OCI-LY1 (cell line): ENCODE measurements around the gene CUX1.

ENCODE experiments used
- H2AFZ ChIP-seq: fragments of 200-600 bp; sonication (generic), shearing (Covaris generic); 2 replicates; pipeline ENCODE4 v1.6.0; 2014; ENCODE audit warnings: antibody characterized with exemption, mild to moderate bottlenecking, low read length
- H3F3A ChIP-seq: fragments of 200-600 bp; sonication (generic), shearing (Covaris generic); 2 replicates; pipeline ENCODE4 v1.6.0; 2014; ENCODE audit warnings: mild to moderate bottlenecking, antibody characterized with exemption, low read length, moderate library complexity; ENCODE audit not compliant: insufficient read depth
- H3K27ac ChIP-seq: fragments of 200-600 bp; sonication (generic); 2 replicates; pipeline ENCODE4 v1.5.1; 2014; ENCODE audit warnings: low read length, mixed run types, mild to moderate bottlenecking, low read depth; ENCODE audit not compliant: poor library complexity, severe bottlenecking
- H3K27me3 ChIP-seq: fragments of 200-600 bp; sonication (generic); 2 replicates; pipeline ENCODE4 v1.6.0; 2014; ENCODE audit warnings: antibody characterized with exemption, mild to moderate bottlenecking, low read length, moderate library complexity; ENCODE audit not compliant: insufficient read depth
- H3K36me3 ChIP-seq: fragments of 200-600 bp; sonication (generic); 2 replicates; pipeline ENCODE4 v1.6.1; 2014; ENCODE audit warnings: mild to moderate bottlenecking, antibody characterized with exemption, low read length, moderate library complexity, mixed read lengths; ENCODE audit not compliant: insufficient read depth
- H3K4me1 ChIP-seq: fragments of 200-600 bp; sonication (generic); 2 replicates; pipeline ENCODE4 v1.5.1; 2014; ENCODE audit warnings: mild to moderate bottlenecking, low read length, moderate library complexity; ENCODE audit not compliant: insufficient read depth, severe bottlenecking
- H3K4me2 ChIP-seq: fragments of 200-600 bp; sonication (generic), shearing (Covaris generic); 2 replicates; pipeline ENCODE4 v1.6.1; 2014; ENCODE audit warnings: low read length
- H3K4me3 ChIP-seq: fragments of 200-600 bp; sonication (generic); 2 replicates; pipeline ENCODE4 v1.5.1; 2014; ENCODE audit warnings: low read length, low read depth, mild to moderate bottlenecking, mixed read lengths; ENCODE audit not compliant: poor library complexity, severe bottlenecking
- H3K79me2 ChIP-seq: fragments of 200-600 bp; shearing (Covaris generic); 2 replicates; pipeline ENCODE4 v1.6.1; 2016; ENCODE audit warnings: mixed run types, low read length, mixed read lengths; ENCODE audit not compliant: insufficient read depth
- H3K9ac ChIP-seq: fragments of 200-600 bp; sonication (generic), shearing (Covaris generic); 2 replicates; pipeline ENCODE4 v1.6.1; 2014; ENCODE audit warnings: mild to moderate bottlenecking, low read length, mixed read lengths
- H3K9me2 ChIP-seq: fragments of 200-600 bp; sonication (generic), shearing (Covaris generic); 2 replicates; pipeline ENCODE4 v1.6.1; 2014; ENCODE audit warnings: low read depth, mild to moderate bottlenecking, low read length, mixed read lengths
- H3K9me3 ChIP-seq: fragments of 200-600 bp; shearing (Covaris generic); 2 replicates; pipeline ENCODE4 v1.6.1; 2014; ENCODE audit warnings: low read length, mixed read lengths
- H4K20me1 ChIP-seq: fragments of 200-600 bp; sonication (generic), shearing (Covaris generic); 2 replicates; pipeline ENCODE4 v1.6.0; 2016; ENCODE audit warnings: mild to moderate bottlenecking, low read length; ENCODE audit not compliant: insufficient read depth
- EZH2 ChIP-seq: fragments of 200-600 bp; sonication (generic), shearing (Covaris generic); IDR thresholded peaks from 2 replicates; pipeline ENCODE4 v1.8.0; 2017; ENCODE audit warnings: borderline replicate concordance, mixed run types, mild to moderate bottlenecking, antibody characterized with exemption, low read length, moderate library complexity, mixed read lengths
- TF ChIP-seq, protein P1 (sequence below): fragments of 200-600 bp; sonication (generic), shearing (Covaris generic); IDR thresholded peaks from 2 replicates; pipeline ENCODE4 v1.5.1; 2017; ENCODE audit warnings: mild to moderate bottlenecking, antibody characterized with exemption, low read length, moderate library complexity, mixed read lengths

CUX1 gene

GRCh38 chr7:101860316-101861217 lies 43.1 kb downstream of the CUX1 start:
- Histone ChIP-seq H4K20me1 (no peaks in the 10 kb centered on the region), H3K27ac (peak overlapping the region; percentile 96), H3K9ac (peak overlapping the region; percentile 60), H3K9me3 (no peaks in the 10 kb centered on the region), H3K27me3 (no peaks in the 10 kb centered on the region), H3K9me2 (no peaks in the 10 kb centered on the region), H3K4me1 (peaks cover 100% of the 10 kb centered on the region), H2AFZ (no peak overlapping the region), H3K4me3 (peak overlapping the region; percentile 37), H3K79me2 (peaks cover 44% of the 10 kb centered on the region), H3K36me3 (peaks cover 9% of the 10 kb centered on the region; the same call in 1 of the 2 replicates), H3K4me2 (peak overlapping the region; percentile 83), H3F3A (peaks cover 27% of the 10 kb centered on the region)
- TF ChIP-seq, protein P1, sequence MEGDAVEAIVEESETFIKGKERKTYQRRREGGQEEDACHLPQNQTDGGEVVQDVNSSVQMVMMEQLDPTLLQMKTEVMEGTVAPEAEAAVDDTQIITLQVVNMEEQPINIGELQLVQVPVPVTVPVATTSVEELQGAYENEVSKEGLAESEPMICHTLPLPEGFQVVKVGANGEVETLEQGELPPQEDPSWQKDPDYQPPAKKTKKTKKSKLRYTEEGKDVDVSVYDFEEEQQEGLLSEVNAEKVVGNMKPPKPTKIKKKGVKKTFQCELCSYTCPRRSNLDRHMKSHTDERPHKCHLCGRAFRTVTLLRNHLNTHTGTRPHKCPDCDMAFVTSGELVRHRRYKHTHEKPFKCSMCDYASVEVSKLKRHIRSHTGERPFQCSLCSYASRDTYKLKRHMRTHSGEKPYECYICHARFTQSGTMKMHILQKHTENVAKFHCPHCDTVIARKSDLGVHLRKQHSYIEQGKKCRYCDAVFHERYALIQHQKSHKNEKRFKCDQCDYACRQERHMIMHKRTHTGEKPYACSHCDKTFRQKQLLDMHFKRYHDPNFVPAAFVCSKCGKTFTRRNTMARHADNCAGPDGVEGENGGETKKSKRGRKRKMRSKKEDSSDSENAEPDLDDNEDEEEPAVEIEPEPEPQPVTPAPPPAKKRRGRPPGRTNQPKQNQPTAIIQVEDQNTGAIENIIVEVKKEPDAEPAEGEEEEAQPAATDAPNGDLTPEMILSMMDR = no peak
- TF ChIP-seq EZH2 = no peak

GRCh38 chr7:101861218-101861775 lies 43.9 kb downstream of the CUX1 start:
- Histone ChIP-seq H3K9me3 (no peaks in the 10 kb centered on the region), H3K9ac (peak overlapping the region; percentile 68), H4K20me1 (no peaks in the 10 kb centered on the region), H3F3A (peaks cover 32% of the 10 kb centered on the region), H2AFZ (no peak overlapping the region), H3K4me1 (peaks cover 100% of the 10 kb centered on the region), H3K4me2 (peak overlapping the region; percentile 83), H3K27me3 (no peaks in the 10 kb centered on the region), H3K9me2 (no peaks in the 10 kb centered on the region), H3K4me3 (peak overlapping the region; percentile 37), H3K36me3 (peaks cover 16% of the 10 kb centered on the region; the same call in 1 of the 2 replicates), H3K79me2 (peaks cover 51% of the 10 kb centered on the region), H3K27ac (peak overlapping the region; percentile 96)
- no peak for TF ChIP-seq EZH2
- TF ChIP-seq, protein P1 = no peak

DNA sequence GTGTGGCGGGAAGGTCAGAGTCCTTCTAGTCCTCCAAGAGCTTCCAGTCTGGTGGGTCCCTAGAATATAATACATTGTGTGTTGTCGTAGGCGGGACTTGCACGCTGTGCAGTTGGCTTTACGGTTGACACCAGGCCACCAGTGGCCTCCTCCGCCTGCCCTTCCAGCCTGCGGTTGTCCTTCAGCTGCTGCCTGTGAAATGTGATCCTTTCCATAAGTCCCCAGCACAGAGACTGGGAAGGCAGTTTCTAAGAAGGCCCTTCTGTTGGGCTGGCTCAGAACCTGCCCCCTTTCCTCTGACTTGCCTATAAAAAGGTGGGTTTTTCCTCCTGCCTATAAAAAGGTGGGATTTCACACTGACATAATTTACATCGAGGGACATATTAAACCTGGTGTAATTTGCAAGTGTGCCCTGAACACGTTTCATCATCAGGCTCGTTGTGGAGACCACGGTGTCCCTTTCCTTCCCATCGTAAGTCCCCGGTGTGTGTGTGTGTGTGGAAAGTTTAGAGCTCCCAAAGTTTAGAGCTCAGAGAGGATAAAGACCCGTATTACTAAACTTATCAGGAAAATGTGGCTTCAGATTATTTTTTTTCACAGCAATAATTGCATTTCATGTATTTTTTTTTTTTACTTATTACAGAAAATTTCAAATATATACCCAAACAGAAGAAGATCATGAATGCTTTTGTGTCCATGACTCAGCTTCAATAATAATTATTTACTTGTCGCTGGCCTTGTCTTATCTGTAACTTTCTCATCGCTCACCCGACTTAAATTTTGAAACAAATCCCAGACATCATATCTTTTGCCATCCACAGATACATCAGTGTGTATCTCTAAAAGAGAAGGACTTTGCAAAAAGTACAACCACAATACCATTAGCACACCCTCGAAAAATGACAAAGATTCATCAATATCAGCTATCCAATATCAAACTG lies 45.1 kb downstream of the CUX1 start:
- Histone ChIP-seq H3F3A (peaks cover 23% of the 10 kb centered on the region), H3K4me3 (peak overlapping the region; percentile 37), H2AFZ (no peak overlapping the region), H3K9me3 (no peaks in the 10 kb centered on the region), H4K20me1 (no peaks in the 10 kb centered on the region), H3K36me3 (peaks cover 18% of the 10 kb centered on the region; the same call in 1 of the 2 replicates), H3K27ac (peak overlapping the region; percentile 96), H3K9ac (peak overlapping the region; percentile 68), H3K4me1 (peaks cover 100% of the 10 kb centered on the region), H3K79me2 (peaks cover 55% of the 10 kb centered on the region), H3K27me3 (no peaks in the 10 kb centered on the region), H3K4me2 (peak overlapping the region; percentile 83), H3K9me2 (no peaks in the 10 kb centered on the region)
- TF ChIP-seq, protein P1 = no peak
- TF ChIP-seq EZH2 = no peak
